Cortex of kidney (tissue), 1 donor: Measurements from ENCODE around the gene TMUB1.

Experiments
- DNase-seq: peaks from one replicate; lab custom pipeline; 2025; lab: John Stamatoyannopoulos, UW

The TMUB1 gene

GRCh38 chr7:151103973-151104372 is 20.7 kb upstream of the TMUB1 start:
- DNase-seq, result no peak

GRCh38 chr7:151102991-151103390 is 19.7 kb upstream of the TMUB1 start:
- DNase-seq, result no peak

GRCh38 chr7:151101621-151102396 is 18.5 kb upstream of the TMUB1 start:
- DNase-seq, result no peak

GRCh38 chr7:151100921-151101320 is 17.6 kb upstream of the TMUB1 start:
- DNase-seq, result no peak

GRCh38 chr7:151099486-151100211 is 16.4 kb upstream of the TMUB1 start:
- no peak for DNase-seq

- no peak for DNase-seq
Observed at GRCh38 chr7:151095828-151096475, 12.7 kb upstream of the TMUB1 start.

- no peak for DNase-seq
Observed at GRCh38 chr7:151095123-151095797, 12.0 kb upstream of the TMUB1 start.

- DNase-seq, result no peak
Observed at GRCh38 chr7:151094675-151095074, 11.4 kb upstream of the TMUB1 start.

- DNase-seq, result no peak
Observed at GRCh38 chr7:151093748-151094147, 10.5 kb upstream of the TMUB1 start.

GRCh38 chr7:151091988-151092387 is 8.7 kb upstream of the TMUB1 start:
- DNase-seq, result no peak

- no peak for DNase-seq
Observed at GRCh38 chr7:151091431-151091830, 8.1 kb upstream of the TMUB1 start.

- DNase-seq, result no peak
Observed at GRCh38 chr7:151091003-151091402, 7.7 kb upstream of the TMUB1 start.

- DNase-seq, result no peak
Observed at GRCh38 chr7:151089893-151090730, 6.8 kb upstream of the TMUB1 start.

GRCh38 chr7:151088856-151089699 is 5.8 kb upstream of the TMUB1 start:
- no peak for DNase-seq

GRCh38 chr7:151088019-151088855 is 4.9 kb upstream of the TMUB1 start:
- no peak for DNase-seq

- DNase-seq, result no peak
Observed at GRCh38 chr7:151087245-151088018, 4.1 kb upstream of the TMUB1 start.

GRCh38 chr7:151086802-151087244 is 3.5 kb upstream of the TMUB1 start:
- DNase-seq, result no peak

GRCh38 chr7:151085691-151086620 is 2.7 kb upstream of the TMUB1 start, which contains the start of gene AGAP3:
AGAP3 (plus strand) TSS chr7:151086475; CDS start chr7:151086742, 267 bp downstream.
- peak; percentile 42 for DNase-seq
